Thyroid gland (tissue), 4 donors: ENCODE measurements around the gene TNRC6B. TPM values are rescaled to one million over a fixed set of nuclear protein-coding genes. Genes with fewer than 3 reads are reported as not detected.

ENCODE experiments used
- DNase-seq, 2 donors: peaks; one replicate each; pipeline ENCODE4 v3.0.0-alpha.2; 2019
- H3K27ac ChIP-seq, 3 donors: fragments of 200-600 bp; sonication (generic); 1 replicate in 2 of 3; 2 replicates in 1 of 3; pipeline ENCODE4 v1.5.1; 2016 to 2019; ENCODE audit warnings: mild to moderate bottlenecking in 1 of 3, moderate library complexity in 1 of 3
- H3K27me3 ChIP-seq: fragments of 200-600 bp; sonication (generic); one replicate; pipeline ENCODE4 v1.5.1; 2019
- H3K36me3 ChIP-seq, 2 donors: fragments of 200-600 bp; sonication (generic); one replicate each; pipeline ENCODE4 v1.5.1; 2016 to 2019
- H3K4me1 ChIP-seq, 2 donors: fragments of 200-600 bp; sonication (generic); one replicate each; pipeline ENCODE4 v1.5.1; 2017 to 2019
- H3K4me3 ChIP-seq, 3 donors: fragments of 200-600 bp; sonication (generic); replicated peaks in 1 of 3; 1 replicate in 2 of 3; 2 replicates in 1 of 3; pipeline ENCODE4 v1.5.1; 2016; ENCODE audit warnings: mild to moderate bottlenecking in 1 of 3
- H3K9me3 ChIP-seq: fragments of 200-600 bp; sonication (generic); one replicate; pipeline ENCODE4 v1.5.1; 2017
- CTCF ChIP-seq, 6 experiments: fragments of 200-600 bp in 3 of 6; fragments of 450-650 bp in 3 of 6; sonication (generic) in 3 of 6; IDR thresholded peaks; one replicate each; pipeline ENCODE4 v1.5.1; 2016 to 2019; ENCODE audit warnings: antibody characterized with exemption in 6 of 6, mild to moderate bottlenecking in 2 of 6, inconsistent platforms in 1 of 6, moderate library complexity in 1 of 6
- POLR2A ChIP-seq, 2 donors: fragments of 450-650 bp; IDR thresholded peaks; one replicate each; pipeline ENCODE4 v1.6.1; 2017; ENCODE audit warnings: antibody characterized with exemption in 2 of 2, mild to moderate bottlenecking in 2 of 2, moderate library complexity in 1 of 2
- WGBS, 2 donors: methylation state at CpG; one replicate each; pipeline ENCODE4 v1.1.5; 2017; 5-methylcytosine and 5-hydroxymethylcytosine counted together
- intact Hi-C: fragments of 100-400 bp; cut with DNase I; formaldehyde crosslinking; loops from one replicate; pipeline ENCODE4 v1.15.1; 2023
- total RNA-seq, 4 donors: library from RNA; depleted of rRNA; stranded (reverse); fragments of >200 nt; gene quantifications; one replicate each; pipeline ENCODE4 v1.2.3, GENCODE V29; 2016

TNRC6B gene
- total RNA-seq, 4 donors from 2014 or later: 46.1 to 202 (median 114) TPM

DNA sequence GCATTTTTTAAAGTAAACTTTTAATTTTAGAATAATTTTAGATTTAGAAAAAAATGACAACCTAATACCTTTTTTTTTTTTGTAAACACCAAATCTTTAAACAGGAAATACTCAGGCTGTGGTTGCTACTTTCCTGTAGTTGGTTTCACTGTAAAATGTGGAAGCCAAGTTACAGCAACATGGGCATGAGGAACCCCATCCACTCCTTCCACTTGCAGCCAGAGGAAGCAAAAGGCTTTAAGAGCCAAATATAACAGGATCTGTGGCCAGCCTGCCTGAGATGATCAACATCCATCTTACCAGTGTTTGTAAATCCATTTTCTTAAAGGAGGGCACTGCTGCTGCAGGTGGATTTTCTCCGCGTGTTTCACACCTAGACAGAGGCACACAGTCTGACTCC lies 66.2 kb downstream of the TNRC6B start:
- H3K27me3 ChIP-seq: no peaks in the 10 kb centered on the region
- intact Hi-C loops: no loop called here
- DNase-seq: no peak
- H3K9me3 ChIP-seq: no peaks in the 10 kb centered on the region
- no peak overlapping the region for H3K27ac ChIP-seq
- WGBS, 2 donors: 86 to 91% methylated on average over 2 of the region's 2 CpGs
- H3K4me3 ChIP-seq: no peak overlapping the region
- H3K4me1 ChIP-seq: peaks cover 8 to 17% of the 10 kb centered on the region in 2 donors
- no peaks in the 10 kb centered on the region for H3K36me3 ChIP-seq
- TF ChIP-seq POLR2A (IDR thresholded peaks at IDR 0.05) (no peak), CTCF (IDR thresholded peaks at IDR 0.05) (no peak)

GRCh38 chr22:40244586-40244985 lies 66.9 kb downstream of the TNRC6B start:
- H3K4me1 ChIP-seq: peaks cover 5 to 12% of the 10 kb centered on the region in 2 donors
- H3K27ac ChIP-seq: no peak overlapping the region
- TF ChIP-seq POLR2A (IDR thresholded peaks at IDR 0.05) (no peak), CTCF (IDR thresholded peaks at IDR 0.05) (no peak)
- H3K4me3 ChIP-seq: no peak overlapping the region
- intact Hi-C loops: no loop called here
- H3K27me3 ChIP-seq: no peaks in the 10 kb centered on the region
- no peaks in the 10 kb centered on the region for H3K36me3 ChIP-seq
- 95 to 98% methylated on average over 3 of the region's 3 CpGs for WGBS, 2 donors
- H3K9me3 ChIP-seq: no peaks in the 10 kb centered on the region
- DNase-seq: no peak

- TF ChIP-seq CTCF (IDR thresholded peaks at IDR 0.05) (no peak), POLR2A (IDR thresholded peaks at IDR 0.05) (no peak)
- no peaks in the 10 kb centered on the region for H3K9me3 ChIP-seq
- no peak overlapping the region for H3K27ac ChIP-seq
- no peaks in the 10 kb centered on the region for H3K27me3 ChIP-seq
- intact Hi-C loops: no loop called here
- no peaks in the 10 kb centered on the region for H3K36me3 ChIP-seq
- no peak overlapping the region for H3K4me3 ChIP-seq
- no peak for DNase-seq
- no peaks in the 10 kb centered on the region for H3K4me1 ChIP-seq
- WGBS, 2 donors: 85 to 90% methylated on average over 6 of the region's 6 CpGs
Observed at GRCh38 chr22:40247976-40248375, 70.3 kb downstream of the TNRC6B start.

DNA sequence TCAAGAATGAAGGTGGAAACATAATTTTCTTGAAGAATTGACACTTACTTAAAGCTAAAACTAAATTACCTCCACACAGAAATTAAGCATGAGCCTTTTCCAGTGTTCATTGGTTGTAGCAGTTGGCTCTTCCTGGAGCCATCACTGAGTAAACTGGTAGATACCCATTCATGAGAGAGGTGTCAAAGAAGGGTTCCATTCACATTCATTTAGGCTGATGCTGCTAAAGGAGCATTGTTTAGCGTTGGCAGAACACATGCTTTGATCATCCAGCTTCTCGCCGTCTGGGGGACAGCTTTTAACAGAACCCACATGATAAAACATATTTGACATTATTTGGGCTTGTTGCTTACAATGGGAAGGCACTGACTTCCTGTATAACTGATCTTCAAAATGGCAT lies 71.6 kb downstream of the TNRC6B start:
- 79 to 89% methylated on average over 3 of the region's 3 CpGs for WGBS, 2 donors

GRCh38 chr22:40250608-40251007 lies 72.9 kb downstream of the TNRC6B start:
- no peaks in the 10 kb centered on the region for H3K27me3 ChIP-seq
- no peaks in the 10 kb centered on the region for H3K9me3 ChIP-seq
- H3K4me1 ChIP-seq: no peaks in the 10 kb centered on the region
- intact Hi-C loops: no loop called here
- no peak overlapping the region for H3K27ac ChIP-seq
- TF ChIP-seq CTCF (IDR thresholded peaks at IDR 0.05) (no peak), POLR2A (IDR thresholded peaks at IDR 0.05) (no peak)
- WGBS, 2 donors: 92 to 94% methylated on average over 3 of the region's 3 CpGs
- no peak for DNase-seq
- H3K36me3 ChIP-seq: no peaks in the 10 kb centered on the region
- no peak overlapping the region for H3K4me3 ChIP-seq

More for the DNA sequence above, 71.6 kb downstream of the TNRC6B start:
- no peak for DNase-seq
- Histone ChIP-seq H3K4me1 (no peaks in the 10 kb centered on the region), H3K27me3 (no peaks in the 10 kb centered on the region), H3K36me3 (no peaks in the 10 kb centered on the region), H3K4me3 (no peak overlapping the region), H3K27ac (no peak overlapping the region), H3K9me3 (no peaks in the 10 kb centered on the region)
- no peak for TF ChIP-seq CTCF (IDR thresholded peaks at IDR 0.05)
- no peak for TF ChIP-seq POLR2A (IDR thresholded peaks at IDR 0.05)
- intact Hi-C loops: no loop called here
